Measurements from ENCODE around the gene SCFD2.

Gene SCFD2

DNA sequence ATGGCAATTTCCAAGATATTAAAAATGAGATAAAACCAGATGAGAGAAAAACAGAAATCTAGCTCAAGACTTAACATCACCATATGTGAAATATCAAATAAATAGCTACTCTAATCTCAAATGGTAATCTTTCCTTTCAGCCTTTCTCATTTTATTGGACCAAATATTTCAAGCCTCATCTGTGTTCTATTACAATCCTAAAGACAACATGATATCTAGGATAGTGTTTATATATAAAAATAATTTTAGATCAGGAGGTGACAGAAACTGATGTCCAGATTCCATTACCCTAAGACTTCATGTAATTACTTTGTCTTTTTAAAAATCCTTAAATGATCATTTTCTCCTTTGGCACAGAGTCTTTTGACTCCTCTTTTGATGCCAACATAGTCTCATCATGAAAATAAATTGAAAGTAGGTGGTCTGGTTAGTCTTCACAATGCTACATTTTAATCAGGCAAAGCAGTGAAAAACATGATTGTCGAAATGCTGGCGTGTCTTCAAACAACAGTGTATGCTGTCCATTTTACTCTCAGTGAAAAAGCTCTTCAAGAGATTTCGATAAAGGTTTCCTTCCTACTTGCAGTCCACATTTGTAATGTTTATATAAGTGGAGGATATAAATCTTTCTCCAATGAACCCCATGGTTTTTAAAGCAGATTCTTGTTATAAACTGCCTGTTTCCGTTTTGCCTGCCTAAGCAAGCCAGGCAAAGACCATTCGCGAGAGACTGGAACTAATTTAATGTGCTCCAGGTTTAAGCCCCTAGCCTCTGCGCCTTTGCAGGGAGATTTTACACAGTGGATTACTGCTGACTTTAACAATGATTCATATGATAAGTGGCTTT is 169.8 kb downstream of the SCFD2 start:
- 0% methylated on average over 3 of the region's 7 CpGs for WGBS (ENCODE audit: insufficient coverage)
- peak in 2 of 3 donors; percentile 16 to 27 for DNase-seq
- ChIA-PET POLR2A (no interaction called here), CTCF (interaction anchor here (0.7 to 3.1 kb wide), 13 partner anchors 9 to 1038 kb away, joined by 3 to 10 read pairs (median 4); no protein-coding TSS in a partner anchor)
- peak overlapping the region in 4 of 7 experiments; percentile 13 to 70 (median 42) for H3K4me3 ChIP-seq (ENCODE audit: control insufficient read depth in 1 of 7, extremely low read depth in 1 of 7, insufficient read depth in 4 of 7, low read depth in 2 of 7, low read length in 6 of 7)
- H3K4me1 ChIP-seq (ENCODE audit: control extremely low read depth in 1 of 4, control insufficient read depth in 4 of 4, insufficient read depth in 4 of 4, low read length in 3 of 4), result peaks cover 0 to 18% (median 3%) of the 10 kb centered on the region in 4 experiments
- no peak overlapping the region for H3K27ac ChIP-seq (ENCODE audit: insufficient read depth in 1 of 2, low read depth in 1 of 2, low read length in 2 of 2, poor library complexity in 1 of 2, severe bottlenecking in 2 of 2)
- H3K27me3 ChIP-seq (replicated peaks in 2 of 5; ENCODE audit: control insufficient read depth in 4 of 5, insufficient read depth in 5 of 5, low read length in 4 of 5), result no peaks in the 10 kb centered on the region
- H3K36me3 ChIP-seq (ENCODE audit: control insufficient read depth in 4 of 4, insufficient read depth in 4 of 4, low read length in 3 of 4), result no peaks in the 10 kb centered on the region
- H3K9me3 ChIP-seq (ENCODE audit: control extremely low read depth in 1 of 5, control insufficient read depth in 4 of 5, insufficient read depth in 2 of 5, low read depth in 1 of 5, low read length in 4 of 5), result no peaks in the 10 kb centered on the region

DNA sequence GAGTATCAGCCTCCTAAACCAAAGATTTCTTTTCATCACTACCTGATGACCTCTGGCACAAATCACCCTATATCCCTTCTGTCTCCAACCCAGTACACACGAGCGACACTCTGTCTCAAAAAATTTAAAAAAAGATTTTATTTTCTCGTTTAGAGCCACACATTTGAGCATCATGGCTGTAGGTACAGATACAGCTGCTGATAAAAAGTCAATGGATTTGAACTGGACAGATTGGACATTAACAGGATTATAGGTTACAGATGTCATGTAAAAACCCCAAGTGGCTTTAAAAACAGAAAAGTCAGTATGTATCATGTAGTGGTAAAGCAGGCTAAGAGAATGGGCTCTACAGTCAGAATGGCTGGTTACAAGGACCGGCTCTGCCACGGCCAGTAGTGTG is 171.1 kb downstream of the SCFD2 start:
- ChIA-PET CTCF (interaction anchor here (1.0 to 3.1 kb wide), 4 partner anchors 10 to 1039 kb away, joined by 3 to 10 read pairs (median 6); no protein-coding TSS in a partner anchor), POLR2A (no interaction called here)
- peaks cover 0 to 18% (median 3%) of the 10 kb centered on the region in 4 experiments for H3K4me1 ChIP-seq (ENCODE audit: control extremely low read depth in 1 of 4, control insufficient read depth in 4 of 4, insufficient read depth in 4 of 4, low read length in 3 of 4)
- no peak overlapping the region for H3K27ac ChIP-seq (ENCODE audit: insufficient read depth in 1 of 2, low read depth in 1 of 2, low read length in 2 of 2, poor library complexity in 1 of 2, severe bottlenecking in 2 of 2)
- H3K9me3 ChIP-seq (ENCODE audit: control extremely low read depth in 1 of 5, control insufficient read depth in 4 of 5, insufficient read depth in 2 of 5, low read depth in 1 of 5, low read length in 4 of 5), result no peaks in the 10 kb centered on the region
- no peak overlapping the region for H3K4me3 ChIP-seq (ENCODE audit: control insufficient read depth in 1 of 7, extremely low read depth in 1 of 7, insufficient read depth in 4 of 7, low read depth in 2 of 7, low read length in 6 of 7)
- H3K36me3 ChIP-seq (ENCODE audit: control insufficient read depth in 4 of 4, insufficient read depth in 4 of 4, low read length in 3 of 4), result no peaks in the 10 kb centered on the region
- no peaks in the 10 kb centered on the region for H3K27me3 ChIP-seq (replicated peaks in 2 of 5; ENCODE audit: control insufficient read depth in 4 of 5, insufficient read depth in 5 of 5, low read length in 4 of 5)
- 93% methylated on average over 5 of the region's 5 CpGs for WGBS (ENCODE audit: insufficient coverage)
- no peak for DNase-seq

- CTCF ChIA-PET, result no interaction called here
Observed at GRCh38 chr4:53193111-53193510, 172.8 kb downstream of the SCFD2 start.

DNA sequence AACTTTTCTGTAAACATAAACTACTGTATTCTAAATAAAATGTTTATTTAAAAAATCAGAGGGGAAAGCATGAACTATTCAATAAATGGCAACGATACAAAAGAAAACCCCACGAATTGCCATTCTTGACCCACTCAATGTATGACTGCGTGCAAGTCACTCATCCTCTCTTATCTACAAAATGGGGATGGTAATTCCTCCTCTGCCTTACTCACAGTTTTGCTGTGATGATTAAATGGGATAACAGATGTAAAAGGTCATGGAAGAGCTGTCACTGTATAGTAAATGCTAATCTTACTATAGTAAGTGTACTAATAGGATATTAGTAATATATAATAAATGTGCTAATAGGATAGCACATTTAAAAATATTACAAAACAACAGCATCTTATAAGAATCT is 173.4 kb downstream of the SCFD2 start:
- H3K36me3 ChIP-seq (ENCODE audit: control insufficient read depth in 4 of 4, insufficient read depth in 4 of 4, low read length in 3 of 4), result no peaks in the 10 kb centered on the region
- no peak overlapping the region for H3K27ac ChIP-seq (ENCODE audit: insufficient read depth in 1 of 2, low read depth in 1 of 2, low read length in 2 of 2, poor library complexity in 1 of 2, severe bottlenecking in 2 of 2)
- whole genome bisulfite sequencing (ENCODE audit: insufficient coverage), result no CpG with 5 or more reads among the region's 3 CpGs
- no peaks in the 10 kb centered on the region for H3K9me3 ChIP-seq (ENCODE audit: control extremely low read depth in 1 of 5, control insufficient read depth in 4 of 5, insufficient read depth in 2 of 5, low read depth in 1 of 5, low read length in 4 of 5)
- CTCF ChIA-PET, result no interaction called here
- POLR2A ChIA-PET, result no interaction called here
- H3K4me3 ChIP-seq (ENCODE audit: control insufficient read depth in 1 of 7, extremely low read depth in 1 of 7, insufficient read depth in 4 of 7, low read depth in 2 of 7, low read length in 6 of 7), result no peak overlapping the region
- no peak for DNase-seq
- H3K4me1 ChIP-seq (ENCODE audit: control extremely low read depth in 1 of 4, control insufficient read depth in 4 of 4, insufficient read depth in 4 of 4, low read length in 3 of 4), result peaks cover 0 to 16% (median 3%) of the 10 kb centered on the region in 4 experiments
- H3K27me3 ChIP-seq (replicated peaks in 2 of 5; ENCODE audit: control insufficient read depth in 4 of 5, insufficient read depth in 5 of 5, low read length in 4 of 5), result no peaks in the 10 kb centered on the region

More at GRCh38 chr4:53193111-53193510, 172.8 kb downstream of the SCFD2 start:
- no peak for DNase-seq
- Histone ChIP-seq H3K36me3 (ENCODE audit: control insufficient read depth in 4 of 4, insufficient read depth in 4 of 4, low read length in 3 of 4) (no peaks in the 10 kb centered on the region), H3K9me3 (ENCODE audit: control extremely low read depth in 1 of 5, control insufficient read depth in 4 of 5, insufficient read depth in 2 of 5, low read depth in 1 of 5, low read length in 4 of 5) (no peaks in the 10 kb centered on the region), H3K4me1 (ENCODE audit: control extremely low read depth in 1 of 4, control insufficient read depth in 4 of 4, insufficient read depth in 4 of 4, low read length in 3 of 4) (peaks cover 0 to 18% (median 3%) of the 10 kb centered on the region in 4 experiments), H3K27ac (ENCODE audit: insufficient read depth in 1 of 2, low read depth in 1 of 2, low read length in 2 of 2, poor library complexity in 1 of 2, severe bottlenecking in 2 of 2) (no peak overlapping the region), H3K4me3 (ENCODE audit: control insufficient read depth in 1 of 7, extremely low read depth in 1 of 7, insufficient read depth in 4 of 7, low read depth in 2 of 7, low read length in 6 of 7) (no peak overlapping the region), H3K27me3 (replicated peaks in 2 of 5; ENCODE audit: control insufficient read depth in 4 of 5, insufficient read depth in 5 of 5, low read length in 4 of 5) (no peaks in the 10 kb centered on the region)
- no CpG with 5 or more reads among the region's 1 CpG for WGBS (ENCODE audit: insufficient coverage)
- POLR2A ChIA-PET, result no interaction called here

- Histone ChIP-seq H3K4me1 (ENCODE audit: control extremely low read depth in 1 of 4, control insufficient read depth in 4 of 4, insufficient read depth in 4 of 4, low read length in 3 of 4) (peaks cover 0 to 14% (median 3%) of the 10 kb centered on the region in 4 experiments), H3K27me3 (replicated peaks in 2 of 5; ENCODE audit: control insufficient read depth in 4 of 5, insufficient read depth in 5 of 5, low read length in 4 of 5) (no peaks in the 10 kb centered on the region), H3K36me3 (ENCODE audit: control insufficient read depth in 4 of 4, insufficient read depth in 4 of 4, low read length in 3 of 4) (no peaks in the 10 kb centered on the region), H3K4me3 (ENCODE audit: control insufficient read depth in 1 of 7, extremely low read depth in 1 of 7, insufficient read depth in 4 of 7, low read depth in 2 of 7, low read length in 6 of 7) (no peak overlapping the region), H3K27ac (ENCODE audit: insufficient read depth in 1 of 2, low read depth in 1 of 2, low read length in 2 of 2, poor library complexity in 1 of 2, severe bottlenecking in 2 of 2) (no peak overlapping the region), H3K9me3 (ENCODE audit: control extremely low read depth in 1 of 5, control insufficient read depth in 4 of 5, insufficient read depth in 2 of 5, low read depth in 1 of 5, low read length in 4 of 5) (no peaks in the 10 kb centered on the region)
- WGBS (ENCODE audit: insufficient coverage), result 16% methylated on average over 2 of the region's 4 CpGs
- CTCF ChIA-PET, result no interaction called here
- POLR2A ChIA-PET, result no interaction called here
- DNase-seq, result peak in 2 of 3 donors; percentile 40 to 56
Observed at GRCh38 chr4:53191997-53192396, 173.9 kb downstream of the SCFD2 start.

DNA sequence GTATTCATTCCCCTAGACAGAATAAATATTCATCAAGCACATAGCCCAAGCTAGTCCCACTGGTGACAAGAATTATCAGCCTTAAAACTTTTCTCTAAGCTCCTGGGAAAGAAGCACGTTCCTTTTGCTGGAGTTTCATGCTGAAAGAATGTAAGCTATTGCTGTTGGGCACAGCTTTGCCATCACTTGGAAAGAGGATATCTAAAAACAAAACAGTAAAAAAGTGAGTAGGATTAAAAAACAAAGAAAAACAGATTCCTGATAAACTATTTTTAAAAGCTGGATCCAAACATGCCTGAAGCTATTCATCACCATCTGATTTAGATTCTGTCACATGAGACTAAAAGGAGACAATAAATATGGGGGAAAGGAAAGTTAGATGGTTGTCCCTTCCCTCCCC is 176.8 kb downstream of the SCFD2 start:
- Histone ChIP-seq H3K36me3 (ENCODE audit: control insufficient read depth in 4 of 4, insufficient read depth in 4 of 4, low read length in 3 of 4) (no peaks in the 10 kb centered on the region), H3K4me3 (ENCODE audit: control insufficient read depth in 1 of 7, extremely low read depth in 1 of 7, insufficient read depth in 4 of 7, low read depth in 2 of 7, low read length in 6 of 7) (no peak overlapping the region), H3K4me1 (ENCODE audit: control extremely low read depth in 1 of 4, control insufficient read depth in 4 of 4, insufficient read depth in 4 of 4, low read length in 3 of 4) (no peaks in the 10 kb centered on the region), H3K9me3 (ENCODE audit: control extremely low read depth in 1 of 5, control insufficient read depth in 4 of 5, insufficient read depth in 2 of 5, low read depth in 1 of 5, low read length in 4 of 5) (no peaks in the 10 kb centered on the region), H3K27me3 (replicated peaks in 2 of 5; ENCODE audit: control insufficient read depth in 4 of 5, insufficient read depth in 5 of 5, low read length in 4 of 5) (no peaks in the 10 kb centered on the region), H3K27ac (ENCODE audit: insufficient read depth in 1 of 2, low read depth in 1 of 2, low read length in 2 of 2, poor library complexity in 1 of 2, severe bottlenecking in 2 of 2) (no peak overlapping the region)
- DNase-seq, result no peak
- ChIA-PET POLR2A (no interaction called here), CTCF (no interaction called here)
- WGBS (ENCODE audit: insufficient coverage), result no CpG with 5 or more reads among the region's 1 CpG

- no peak overlapping the region for H3K4me3 ChIP-seq (ENCODE audit: control insufficient read depth in 1 of 7, extremely low read depth in 1 of 7, insufficient read depth in 4 of 7, low read depth in 2 of 7, low read length in 6 of 7)
- H3K9me3 ChIP-seq (ENCODE audit: control extremely low read depth in 1 of 5, control insufficient read depth in 4 of 5, insufficient read depth in 2 of 5, low read depth in 1 of 5, low read length in 4 of 5), result peaks cover 0 to 2% (median 0%) of the 10 kb centered on the region in 5 experiments
- H3K27ac ChIP-seq (ENCODE audit: insufficient read depth in 1 of 2, low read depth in 1 of 2, low read length in 2 of 2, poor library complexity in 1 of 2, severe bottlenecking in 2 of 2), result no peak overlapping the region
- H3K36me3 ChIP-seq (ENCODE audit: control insufficient read depth in 4 of 4, insufficient read depth in 4 of 4, low read length in 3 of 4), result no peaks in the 10 kb centered on the region
- no peaks in the 10 kb centered on the region for H3K4me1 ChIP-seq (ENCODE audit: control extremely low read depth in 1 of 4, control insufficient read depth in 4 of 4, insufficient read depth in 4 of 4, low read length in 3 of 4)
- ChIA-PET POLR2A (no interaction called here), CTCF (interaction anchor here (2.0 kb wide), 1 partner anchor 9 kb away, joined by 6 read pairs; no protein-coding TSS in a partner anchor)
- DNase-seq, result no peak
- no CpG with 5 or more reads among the region's 4 CpGs for WGBS (ENCODE audit: insufficient coverage)
- no peaks in the 10 kb centered on the region for H3K27me3 ChIP-seq (replicated peaks in 2 of 5; ENCODE audit: control insufficient read depth in 4 of 5, insufficient read depth in 5 of 5, low read length in 4 of 5)
Observed at GRCh38 chr4:53186714-53187358, 179.0 kb downstream of the SCFD2 start.

Measured in common myeloid progenitor, CD34-positive (primary cell).